Upper lobe of left lung (tissue), 4 donors: ENCODE measurements around the gene PPP1R13L.

Source experiments
- POLR2A ChIP-seq, 4 donors: fragments of 450-650 bp; IDR thresholded peaks; one replicate each; pipeline ENCODE4 v1.5.1; 2016 to 2017; ENCODE audit warnings: antibody characterized with exemption in 4 of 4, mild to moderate bottlenecking in 2 of 4
- TF ChIP-seq, protein P1 (sequence below), 6 experiments: fragments of 450-650 bp in 4 of 6; fragments of 200-600 bp in 2 of 6; sonication (generic) in 2 of 6; IDR thresholded peaks; one replicate each; pipeline ENCODE4 v1.5.1; 2016 to 2019; ENCODE audit warnings: antibody characterized with exemption in 6 of 6

DNA sequence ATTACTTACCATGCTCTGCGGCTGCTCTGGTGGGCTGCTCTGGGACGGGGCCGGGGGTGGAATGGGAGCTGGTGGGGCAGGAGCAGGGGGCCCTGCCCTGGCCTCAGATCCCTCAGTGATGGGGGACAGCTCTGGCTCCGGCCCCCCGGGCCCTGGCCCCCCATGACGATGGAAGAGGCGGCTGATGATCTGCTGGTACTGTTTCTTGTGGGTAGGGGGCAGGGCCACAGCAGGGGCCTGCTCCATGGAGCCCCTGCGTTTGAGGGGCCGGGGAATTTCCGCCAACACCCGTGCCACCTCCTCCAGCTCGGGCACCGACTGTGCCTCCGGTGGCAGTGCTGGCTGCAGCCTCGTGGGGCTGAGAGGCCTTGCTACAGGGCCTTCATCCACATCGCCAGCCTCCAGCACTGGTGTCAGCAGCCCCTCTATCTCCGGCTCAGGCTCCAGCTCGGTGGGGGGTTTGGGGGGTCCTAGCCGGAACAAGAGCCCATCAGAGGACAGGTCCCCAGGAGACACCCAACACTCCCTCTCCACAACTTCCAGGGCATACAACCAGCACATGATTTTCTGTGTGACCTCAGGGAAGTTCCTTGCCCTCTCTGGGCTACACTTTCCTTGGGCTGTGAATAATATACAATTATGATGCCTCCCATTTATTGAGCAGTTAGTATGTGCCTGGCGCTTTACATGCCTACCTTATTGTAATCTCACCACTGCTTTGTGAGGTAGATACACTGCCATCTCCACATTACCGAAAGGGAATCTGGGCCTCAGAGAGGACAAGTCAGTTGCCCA is 12.8 kb downstream of the PPP1R13L start:
- TF ChIP-seq, protein P1, sequence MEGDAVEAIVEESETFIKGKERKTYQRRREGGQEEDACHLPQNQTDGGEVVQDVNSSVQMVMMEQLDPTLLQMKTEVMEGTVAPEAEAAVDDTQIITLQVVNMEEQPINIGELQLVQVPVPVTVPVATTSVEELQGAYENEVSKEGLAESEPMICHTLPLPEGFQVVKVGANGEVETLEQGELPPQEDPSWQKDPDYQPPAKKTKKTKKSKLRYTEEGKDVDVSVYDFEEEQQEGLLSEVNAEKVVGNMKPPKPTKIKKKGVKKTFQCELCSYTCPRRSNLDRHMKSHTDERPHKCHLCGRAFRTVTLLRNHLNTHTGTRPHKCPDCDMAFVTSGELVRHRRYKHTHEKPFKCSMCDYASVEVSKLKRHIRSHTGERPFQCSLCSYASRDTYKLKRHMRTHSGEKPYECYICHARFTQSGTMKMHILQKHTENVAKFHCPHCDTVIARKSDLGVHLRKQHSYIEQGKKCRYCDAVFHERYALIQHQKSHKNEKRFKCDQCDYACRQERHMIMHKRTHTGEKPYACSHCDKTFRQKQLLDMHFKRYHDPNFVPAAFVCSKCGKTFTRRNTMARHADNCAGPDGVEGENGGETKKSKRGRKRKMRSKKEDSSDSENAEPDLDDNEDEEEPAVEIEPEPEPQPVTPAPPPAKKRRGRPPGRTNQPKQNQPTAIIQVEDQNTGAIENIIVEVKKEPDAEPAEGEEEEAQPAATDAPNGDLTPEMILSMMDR (IDR thresholded peaks at IDR 0.05): no peak
- no peak for TF ChIP-seq POLR2A (IDR thresholded peaks at IDR 0.05)
